A673 (cell line): ENCODE measurements around the gene WDR20.

Experiments
- EZH2 ChIP-seq: fragments of 200-600 bp; sonication (generic); IDR thresholded peaks from 2 replicates; pipeline ENCODE4 v1.6.1; 2017; ENCODE audit warnings: borderline replicate concordance, low read depth, mild to moderate bottlenecking, mixed read lengths, antibody characterized with exemption, low read length; ENCODE audit not compliant: poor library complexity, severe bottlenecking
- TF ChIP-seq, protein P1 (sequence below): fragments of 300-800, 200-600 bp; sonication (generic); conservative IDR thresholded peaks from 2 replicates; pipeline ENCODE4 v1.5.1; 2017; ENCODE audit warnings: low read depth, mild to moderate bottlenecking, antibody characterized with exemption, low read length, moderate library complexity, mixed read lengths

DNA sequence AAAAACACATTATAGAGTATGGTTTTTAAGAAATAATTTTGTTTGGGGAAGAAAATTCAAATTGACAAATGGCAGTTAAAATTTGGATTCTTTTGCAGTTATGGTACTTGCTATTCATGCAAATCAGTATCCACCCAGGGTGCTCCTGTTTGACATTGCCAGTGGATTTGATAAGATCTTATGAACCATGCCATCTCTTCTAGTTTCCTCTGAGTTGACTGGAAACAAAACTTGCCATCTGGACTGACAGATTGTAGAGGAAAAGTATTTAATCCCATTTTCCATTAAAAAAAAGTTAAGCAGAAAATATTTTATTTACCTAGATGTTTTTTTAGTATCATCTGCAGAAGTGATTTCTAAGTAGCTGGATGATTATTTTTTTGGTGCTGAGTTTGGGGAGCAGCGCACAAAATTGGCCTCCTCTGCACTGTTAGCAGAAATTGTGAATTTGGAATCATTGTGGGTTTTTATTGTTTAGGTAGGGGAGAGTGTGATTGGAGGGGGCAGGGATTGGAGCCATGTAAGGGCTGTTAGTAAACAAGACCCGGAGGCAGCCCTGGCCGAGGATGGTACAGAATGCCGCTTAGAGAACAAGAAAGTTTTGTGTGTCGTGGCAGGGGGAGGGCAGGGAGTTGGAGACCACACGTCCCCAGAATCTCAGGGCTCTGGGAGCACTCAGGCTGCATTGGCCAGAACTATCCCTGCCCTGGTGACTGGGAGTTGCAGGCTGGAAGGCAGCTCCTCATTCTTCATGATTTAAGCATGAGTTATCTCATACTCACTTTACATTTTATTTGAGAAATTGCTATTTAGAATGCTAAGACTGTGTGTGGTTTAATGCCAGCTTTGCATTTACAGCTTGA, 56.6 kb downstream of the WDR20 start:
- TF ChIP-seq, protein P1, sequence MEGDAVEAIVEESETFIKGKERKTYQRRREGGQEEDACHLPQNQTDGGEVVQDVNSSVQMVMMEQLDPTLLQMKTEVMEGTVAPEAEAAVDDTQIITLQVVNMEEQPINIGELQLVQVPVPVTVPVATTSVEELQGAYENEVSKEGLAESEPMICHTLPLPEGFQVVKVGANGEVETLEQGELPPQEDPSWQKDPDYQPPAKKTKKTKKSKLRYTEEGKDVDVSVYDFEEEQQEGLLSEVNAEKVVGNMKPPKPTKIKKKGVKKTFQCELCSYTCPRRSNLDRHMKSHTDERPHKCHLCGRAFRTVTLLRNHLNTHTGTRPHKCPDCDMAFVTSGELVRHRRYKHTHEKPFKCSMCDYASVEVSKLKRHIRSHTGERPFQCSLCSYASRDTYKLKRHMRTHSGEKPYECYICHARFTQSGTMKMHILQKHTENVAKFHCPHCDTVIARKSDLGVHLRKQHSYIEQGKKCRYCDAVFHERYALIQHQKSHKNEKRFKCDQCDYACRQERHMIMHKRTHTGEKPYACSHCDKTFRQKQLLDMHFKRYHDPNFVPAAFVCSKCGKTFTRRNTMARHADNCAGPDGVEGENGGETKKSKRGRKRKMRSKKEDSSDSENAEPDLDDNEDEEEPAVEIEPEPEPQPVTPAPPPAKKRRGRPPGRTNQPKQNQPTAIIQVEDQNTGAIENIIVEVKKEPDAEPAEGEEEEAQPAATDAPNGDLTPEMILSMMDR: no peak
- no peak for TF ChIP-seq EZH2
